Rectal smooth muscle tissue (tissue), 1 donor: ENCODE measurements around the gene OSM.

Experiments
- H3K27ac ChIP-seq: one replicate; pipeline ENCODE4 v1.7.0; 2013; ENCODE audit warnings: low read depth, low read length, inconsistent platforms
- H3K27me3 ChIP-seq: one replicate; pipeline ENCODE4 v1.7.0; 2013; ENCODE audit warnings: low read length; ENCODE audit not compliant: control insufficient read depth, insufficient read depth
- H3K36me3 ChIP-seq: one replicate; pipeline ENCODE4 v1.7.0; 2013; ENCODE audit warnings: low read length; ENCODE audit not compliant: control insufficient read depth, insufficient read depth
- H3K4me1 ChIP-seq: one replicate; pipeline ENCODE4 v1.7.0; 2013; ENCODE audit warnings: low read length; ENCODE audit not compliant: control insufficient read depth, insufficient read depth
- H3K4me3 ChIP-seq: one replicate; pipeline ENCODE4 v1.7.0; 2013; ENCODE audit warnings: low read length
- H3K9ac ChIP-seq: one replicate; pipeline ENCODE4 v1.7.0; 2013; ENCODE audit warnings: low read length

Gene OSM

GRCh38 chr22:30249049-30250038, 17.3 kb downstream of the OSM start:
- H3K9ac ChIP-seq = no peak overlapping the region
- peaks cover 11% of the 10 kb centered on the region for H3K27me3 ChIP-seq
- no peaks in the 10 kb centered on the region for H3K36me3 ChIP-seq
- no peak overlapping the region for H3K27ac ChIP-seq
- H3K4me1 ChIP-seq = no peaks in the 10 kb centered on the region
- H3K4me3 ChIP-seq = no peak overlapping the region

GRCh38 chr22:30248484-30248883, 18.2 kb downstream of the OSM start:
- no peak overlapping the region for H3K27ac ChIP-seq
- H3K36me3 ChIP-seq = no peaks in the 10 kb centered on the region
- H3K27me3 ChIP-seq = peaks cover 11% of the 10 kb centered on the region
- H3K4me3 ChIP-seq = no peak overlapping the region
- H3K4me1 ChIP-seq = no peaks in the 10 kb centered on the region
- H3K9ac ChIP-seq = no peak overlapping the region

GRCh38 chr22:30247974-30248373, 18.7 kb downstream of the OSM start:
- Histone ChIP-seq H3K27ac (no peak overlapping the region), H3K27me3 (peaks cover 11% of the 10 kb centered on the region), H3K4me1 (no peaks in the 10 kb centered on the region)

GRCh38 chr22:30247561-30247960, 19.1 kb downstream of the OSM start:
- no peaks in the 10 kb centered on the region for H3K4me1 ChIP-seq
- H3K9ac ChIP-seq = no peak overlapping the region
- H3K27ac ChIP-seq = no peak overlapping the region
- H3K27me3 ChIP-seq = peaks cover 11% of the 10 kb centered on the region
- H3K4me3 ChIP-seq = no peak overlapping the region
- H3K36me3 ChIP-seq = no peaks in the 10 kb centered on the region

More at GRCh38 chr22:30247974-30248373, 18.7 kb downstream of the OSM start:
- Histone ChIP-seq H3K36me3 (no peaks in the 10 kb centered on the region), H3K4me3 (no peak overlapping the region), H3K9ac (no peak overlapping the region)

DNA sequence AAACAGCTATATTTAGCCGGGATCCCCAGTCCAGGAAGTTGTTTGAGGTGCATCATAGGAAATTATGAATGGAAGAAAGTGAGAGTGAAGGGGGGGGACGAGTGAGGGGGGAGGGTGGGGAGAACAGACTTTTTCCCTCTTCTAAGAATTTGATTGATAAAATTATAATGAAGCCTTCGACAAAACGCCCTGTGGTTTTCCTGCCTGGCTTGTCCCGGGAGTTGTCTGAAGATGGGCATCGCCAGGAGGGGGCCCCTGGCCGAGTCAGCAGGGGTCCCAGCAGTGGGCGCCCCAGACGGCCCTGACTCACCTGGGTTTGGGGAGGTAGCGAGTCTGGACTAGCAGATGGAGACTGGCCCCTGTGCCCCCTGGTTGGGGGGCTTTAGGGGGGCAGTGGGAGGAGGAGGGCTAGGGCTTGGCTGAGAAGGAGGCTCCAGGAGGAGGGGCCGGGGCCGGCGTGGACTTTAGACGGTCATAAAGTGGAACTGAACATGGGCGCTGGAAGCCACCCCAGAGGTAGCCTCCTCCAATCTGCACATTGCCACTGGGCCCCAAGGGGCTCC, 19.8 kb downstream of the OSM start:
- no peaks in the 10 kb centered on the region for H3K4me1 ChIP-seq
- peaks cover 11% of the 10 kb centered on the region for H3K27me3 ChIP-seq
- H3K9ac ChIP-seq = no peak overlapping the region
- H3K27ac ChIP-seq = no peak overlapping the region
- H3K36me3 ChIP-seq = no peaks in the 10 kb centered on the region
- H3K4me3 ChIP-seq = peak overlapping the region; percentile 74

GRCh38 chr22:30245985-30246813, 20.5 kb downstream of the OSM start, which contains the start of gene LIF:
Gene LIF (minus strand): TSS chr22:30246759. CDS start chr22:30246695, 64 bp downstream.
- Histone ChIP-seq H3K4me1 (no peaks in the 10 kb centered on the region), H3K36me3 (no peaks in the 10 kb centered on the region), H3K27me3 (peaks cover 11% of the 10 kb centered on the region), H3K27ac (no peak within 1 kb of the TSS), H3K9ac (peak within 1 kb of the TSS; percentile 45), H3K4me3 (peak within 1 kb of the TSS; percentile 74)

DNA sequence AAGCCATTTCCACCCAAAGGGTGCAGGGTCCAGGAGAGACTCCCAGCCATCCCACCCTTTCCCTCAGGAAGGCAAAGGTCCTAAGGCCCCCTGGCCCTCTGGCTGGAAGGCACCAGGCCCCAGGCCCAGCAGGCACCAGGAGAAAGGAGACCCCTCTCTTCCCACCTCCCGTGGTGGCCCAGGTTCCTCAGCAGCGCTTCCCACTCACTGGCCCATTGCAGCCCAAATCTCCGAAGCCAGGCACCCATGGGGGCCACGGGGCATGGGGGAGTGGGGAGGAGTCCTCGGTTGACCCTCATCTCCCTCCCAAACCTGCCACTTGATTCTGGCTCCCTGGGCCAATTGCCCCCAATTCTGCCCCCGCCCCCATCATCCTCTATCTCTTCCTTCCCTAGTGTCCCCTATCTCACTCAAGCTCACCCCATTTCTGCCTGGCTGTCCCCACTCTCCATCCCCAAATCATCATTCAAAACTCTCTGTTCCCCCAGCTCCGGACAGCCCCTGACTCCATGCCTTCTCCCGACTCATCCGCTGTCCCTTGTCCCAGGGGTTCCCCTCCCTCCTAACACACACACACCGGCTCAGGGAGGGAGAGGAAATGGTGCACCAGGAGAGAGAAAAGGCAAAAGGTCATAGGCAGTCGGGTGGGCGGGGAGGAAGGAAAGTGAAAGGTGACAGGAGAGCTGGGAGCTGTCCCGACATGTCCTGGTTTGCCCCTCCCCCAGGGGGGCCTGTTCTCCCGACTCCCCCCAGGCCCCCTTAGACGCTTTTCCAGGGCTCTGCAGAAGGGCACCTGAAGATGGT, 21.3 kb downstream of the OSM start:
- H3K4me3 ChIP-seq = peak overlapping the region; percentile 74
- no peak overlapping the region for H3K27ac ChIP-seq
- H3K9ac ChIP-seq = no peak overlapping the region
- H3K4me1 ChIP-seq = no peaks in the 10 kb centered on the region
- peaks cover 11% of the 10 kb centered on the region for H3K27me3 ChIP-seq
- no peaks in the 10 kb centered on the region for H3K36me3 ChIP-seq

DNA sequence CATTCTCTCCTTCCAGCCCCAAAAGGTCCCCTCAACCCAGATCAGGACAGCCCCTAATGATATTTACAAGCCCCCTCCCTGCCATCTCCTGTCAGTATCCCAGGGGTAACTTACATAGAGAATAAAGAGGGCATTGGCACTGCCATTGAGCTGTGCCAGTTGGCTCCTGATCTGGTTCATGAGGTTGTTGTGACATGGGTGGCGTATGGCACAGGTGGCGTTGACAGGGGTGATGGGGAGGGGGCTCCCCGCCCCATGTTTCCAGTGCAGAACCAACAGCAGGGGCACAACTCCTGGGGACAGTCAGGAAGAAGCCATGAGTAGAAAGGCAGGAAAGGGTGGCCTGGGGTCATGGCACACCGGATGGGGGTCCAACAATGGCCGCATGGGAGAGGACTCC, 22.0 kb downstream of the OSM start:
- no peaks in the 10 kb centered on the region for H3K36me3 ChIP-seq
- peaks cover 11% of the 10 kb centered on the region for H3K27me3 ChIP-seq
- no peak overlapping the region for H3K4me3 ChIP-seq
- no peak overlapping the region for H3K9ac ChIP-seq
- H3K27ac ChIP-seq = no peak overlapping the region
- H3K4me1 ChIP-seq = no peaks in the 10 kb centered on the region

GRCh38 chr22:30244066-30244465, 22.6 kb downstream of the OSM start:
- no peak overlapping the region for H3K4me3 ChIP-seq

DNA sequence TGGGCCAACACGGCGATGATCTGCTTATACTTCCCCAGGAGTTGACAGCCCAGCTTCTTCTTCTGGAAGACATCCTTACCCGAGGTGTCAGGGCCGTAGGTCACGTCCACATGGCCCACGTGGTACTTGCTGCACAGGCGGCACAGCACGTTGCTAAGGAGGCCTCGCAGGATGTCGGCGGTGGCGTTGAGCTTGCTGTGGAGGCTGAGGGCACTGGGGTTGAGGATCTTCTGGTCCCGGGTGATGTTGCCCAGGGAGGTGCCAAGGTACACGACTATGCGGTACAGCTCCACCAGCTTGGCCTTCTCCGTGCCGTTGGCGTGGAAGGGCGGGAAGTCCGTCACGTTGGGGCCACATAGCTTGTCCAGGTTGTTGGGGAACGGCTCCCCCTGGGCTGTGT, 23.0 kb downstream of the OSM start:
- Histone ChIP-seq H3K27ac (no peak overlapping the region), H3K4me3 (no peak overlapping the region), H3K27me3 (peaks cover 11% of the 10 kb centered on the region), H3K9ac (no peak overlapping the region), H3K4me1 (no peaks in the 10 kb centered on the region), H3K36me3 (no peaks in the 10 kb centered on the region)

More at GRCh38 chr22:30244066-30244465, 22.6 kb downstream of the OSM start:
- no peak overlapping the region for H3K9ac ChIP-seq
- H3K27ac ChIP-seq = no peak overlapping the region
- no peaks in the 10 kb centered on the region for H3K36me3 ChIP-seq
- no peaks in the 10 kb centered on the region for H3K4me1 ChIP-seq
- peaks cover 11% of the 10 kb centered on the region for H3K27me3 ChIP-seq

GRCh38 chr22:30241576-30242371, 24.9 kb downstream of the OSM start:
- Histone ChIP-seq H3K4me1 (no peaks in the 10 kb centered on the region), H3K27me3 (peaks cover 6% of the 10 kb centered on the region), H3K9ac (no peak overlapping the region), H3K4me3 (no peak overlapping the region), H3K36me3 (no peaks in the 10 kb centered on the region), H3K27ac (no peak overlapping the region)
